SK-N-SH treated with all-trans-retinoic acid at 6 μM for 48 hours (cell line): ENCODE results near the gene MPZL2.

Experiments
- ATAC-seq: fragments of 200-7000 bp; cut with Tn5 transposase; 3 replicates; pipeline ENCODE4 v1.9.1; 2020; ENCODE audit warnings: mild to moderate bottlenecking, moderate library complexity
- ARNTL ChIP-seq: fragments of 450-650 bp; formaldehyde crosslinking; IDR thresholded peaks from 2 replicates; pipeline ENCODE4 v1.5.0; 2020; ENCODE audit warnings: low read depth, mild to moderate bottlenecking, moderate library complexity, borderline replicate concordance
- BACH2 ChIP-seq: fragments of 250-450 bp; sonication (Bioruptor Pico); IDR thresholded peaks from 2 replicates; pipeline ENCODE4 v1.9.0; 2021; ENCODE audit warnings: mild to moderate bottlenecking, borderline replicate concordance
- CREB5 ChIP-seq: fragments of 250-450 bp; sonication (Bioruptor Pico); IDR thresholded peaks from 2 replicates; pipeline ENCODE4 v1.5.1; 2020; ENCODE audit warnings: low read depth, mild to moderate bottlenecking, moderate library complexity
- CSDC2 ChIP-seq: fragments of 250-450 bp; sonication (Bioruptor Pico); IDR thresholded peaks from 2 replicates; pipeline ENCODE4 v1.5.0; 2020; ENCODE audit warnings: mild to moderate bottlenecking, moderate library complexity
- ESRRG ChIP-seq: fragments of 250-450 bp; sonication (Bioruptor Pico); IDR thresholded peaks from 2 replicates; pipeline ENCODE4 v1.6.1; 2021; ENCODE audit warnings: mild to moderate bottlenecking
- GLIS3 ChIP-seq: fragments of 250-450 bp; sonication (Bioruptor Pico); IDR thresholded peaks from 2 replicates; pipeline ENCODE4 v1.5.0; 2020; ENCODE audit warnings: mild to moderate bottlenecking, moderate library complexity
- ISL1 ChIP-seq: fragments of 250-450 bp; sonication (Bioruptor Pico); IDR thresholded peaks from 2 replicates; pipeline ENCODE4 v2.1.2; 2022; ENCODE audit warnings: mild to moderate bottlenecking, moderate library complexity
- OSR1 ChIP-seq: fragments of 250-450 bp; sonication (Bioruptor Pico); IDR thresholded peaks from 2 replicates; pipeline ENCODE4 v1.8.0; 2022; ENCODE audit warnings: moderate library complexity, mild to moderate bottlenecking, inconsistent platforms
- POU6F1 ChIP-seq: fragments of 250-450 bp; sonication (Bioruptor Pico); IDR thresholded peaks from 2 replicates; pipeline ENCODE4 v1.8.0; 2021; ENCODE audit warnings: low read depth, mild to moderate bottlenecking, moderate library complexity, borderline replicate concordance
- RARB ChIP-seq: fragments of 250-450 bp; sonication (Bioruptor Pico); IDR thresholded peaks from 2 replicates; pipeline ENCODE4 v1.8.0; 2021; ENCODE audit warnings: mild to moderate bottlenecking, moderate library complexity
- SNAI2 ChIP-seq: fragments of 250-450 bp; sonication (Bioruptor Pico); IDR thresholded peaks from 2 replicates; pipeline ENCODE4 v1.5.0; 2020; ENCODE audit warnings: mild to moderate bottlenecking, moderate library complexity
- TCF4 ChIP-seq: fragments of 250-450 bp; sonication (Bioruptor Pico); IDR thresholded peaks from 2 replicates; pipeline ENCODE4 v1.8.0; 2021; ENCODE audit warnings: mild to moderate bottlenecking, moderate library complexity, borderline replicate concordance
- TOX ChIP-seq: fragments of 250-450 bp; sonication (Bioruptor Pico); IDR thresholded peaks from 2 replicates; pipeline ENCODE4 v1.8.0; 2021; ENCODE audit warnings: mild to moderate bottlenecking, moderate library complexity, borderline replicate concordance
- ZC3H10 ChIP-seq: fragments of 250-450 bp; sonication (Bioruptor Pico); IDR thresholded peaks from 2 replicates; pipeline ENCODE4 v1.5.1; 2021; ENCODE audit warnings: mild to moderate bottlenecking, moderate library complexity
- ZFP3 ChIP-seq: fragments of 250-450 bp; sonication (Bioruptor Pico); IDR thresholded peaks from 2 replicates; pipeline ENCODE4 v1.5.0; 2020; ENCODE audit warnings: mild to moderate bottlenecking, moderate library complexity
- ZFP30 ChIP-seq: fragments of 450-650 bp; formaldehyde crosslinking; IDR thresholded peaks from 2 replicates; pipeline ENCODE4 v1.5.0; 2022; ENCODE audit warnings: mild to moderate bottlenecking, moderate library complexity
- ZNF565 ChIP-seq: fragments of 450-650 bp; formaldehyde crosslinking; conservative IDR thresholded peaks from 2 replicates; pipeline ENCODE4 v1.5.0; 2020; ENCODE audit warnings: low read depth, mild to moderate bottlenecking, moderate library complexity
- ZNF70 ChIP-seq: fragments of 450-650 bp; formaldehyde crosslinking; IDR thresholded peaks from 2 replicates; pipeline ENCODE4 v1.5.0; 2020; ENCODE audit warnings: mild to moderate bottlenecking, moderate library complexity
- ZNF8 ChIP-seq: fragments of 450-650 bp; formaldehyde crosslinking; IDR thresholded peaks from 2 replicates; pipeline ENCODE4 v1.5.0; 2020; ENCODE audit warnings: mild to moderate bottlenecking, moderate library complexity
- TF ChIP-seq, protein P1 (sequence below): fragments of 250-450 bp; sonication (Bioruptor Pico); IDR thresholded peaks from 2 replicates; pipeline ENCODE4 v1.5.1; 2021; ENCODE audit warnings: mild to moderate bottlenecking, moderate library complexity
- TF ChIP-seq, protein P2 (sequence below): fragments of 250-450 bp; sonication (Bioruptor Pico); IDR thresholded peaks from 2 replicates; pipeline ENCODE4 v1.5.0; 2020; ENCODE audit warnings: mild to moderate bottlenecking, moderate library complexity
- TF ChIP-seq, protein P3 (sequence below): fragments of 250-450 bp; sonication (Bioruptor Pico); IDR thresholded peaks from 2 replicates; pipeline ENCODE4 v1.8.0; 2020; ENCODE audit warnings: mild to moderate bottlenecking, moderate library complexity, borderline replicate concordance

MPZL2 gene

DNA sequence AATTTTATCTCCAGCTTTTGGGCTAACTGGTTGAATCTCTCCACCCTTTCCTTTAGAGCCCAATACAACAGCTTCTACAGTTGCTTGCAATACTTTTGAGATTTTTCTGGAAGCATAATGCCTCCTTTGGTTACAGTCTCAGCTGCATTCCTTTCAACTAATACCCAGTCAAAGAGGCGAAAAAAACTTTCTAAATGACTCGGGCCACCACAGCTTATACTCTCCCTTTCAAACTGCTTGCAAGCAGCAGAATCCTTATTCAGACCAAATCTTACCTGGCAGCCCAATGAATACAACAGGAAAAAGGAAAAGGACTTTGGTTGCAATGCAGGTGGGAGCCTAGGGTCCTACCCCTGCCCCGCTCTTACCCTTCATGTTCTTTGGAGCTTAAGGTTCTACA is 55.1 kb downstream of the MPZL2 start:
- no peak for ATAC-seq
- TF ChIP-seq TOX (no peak), OSR1 (no peak), CSDC2 (CRISPR knock-in tag) (no peak), ZNF70 (CRISPR knock-in tag) (no peak), SNAI2 (no peak)
- TF ChIP-seq, protein P1, sequence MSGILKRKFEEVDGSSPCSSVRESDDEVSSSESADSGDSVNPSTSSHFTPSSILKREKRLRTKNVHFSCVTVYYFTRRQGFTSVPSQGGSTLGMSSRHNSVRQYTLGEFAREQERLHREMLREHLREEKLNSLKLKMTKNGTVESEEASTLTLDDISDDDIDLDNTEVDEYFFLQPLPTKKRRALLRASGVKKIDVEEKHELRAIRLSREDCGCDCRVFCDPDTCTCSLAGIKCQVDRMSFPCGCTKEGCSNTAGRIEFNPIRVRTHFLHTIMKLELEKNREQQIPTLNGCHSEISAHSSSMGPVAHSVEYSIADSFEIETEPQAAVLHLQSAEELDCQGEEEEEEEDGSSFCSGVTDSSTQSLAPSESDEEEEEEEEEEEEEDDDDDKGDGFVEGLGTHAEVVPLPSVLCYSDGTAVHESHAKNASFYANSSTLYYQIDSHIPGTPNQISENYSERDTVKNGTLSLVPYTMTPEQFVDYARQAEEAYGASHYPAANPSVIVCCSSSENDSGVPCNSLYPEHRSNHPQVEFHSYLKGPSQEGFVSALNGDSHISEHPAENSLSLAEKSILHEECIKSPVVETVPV (CRISPR knock-in tag) = no peak

DNA sequence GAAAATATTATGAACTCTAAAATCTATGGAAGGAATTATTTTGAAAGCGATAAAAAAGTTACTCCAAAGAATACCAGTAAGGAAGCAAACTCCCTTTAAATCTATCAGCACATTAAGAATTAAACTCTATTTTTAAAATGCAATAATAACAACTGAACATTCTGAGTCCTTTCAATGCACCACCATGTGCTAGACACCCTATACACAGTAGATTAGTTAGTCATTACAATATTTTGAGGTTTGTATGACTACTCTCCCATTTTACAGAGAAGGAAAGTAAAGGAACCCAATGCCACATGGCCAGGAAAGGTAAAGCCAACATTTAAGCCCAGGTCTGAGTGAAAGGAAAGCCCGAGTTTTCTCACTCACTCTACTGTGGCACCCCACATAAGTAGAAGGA is 57.0 kb downstream of the MPZL2 start:
- no peak for TF ChIP-seq ESRRG
- TF ChIP-seq ZC3H10 = no peak
- no peak for TF ChIP-seq CREB5 (CRISPR knock-in tag)
- no peak for ATAC-seq

DNA sequence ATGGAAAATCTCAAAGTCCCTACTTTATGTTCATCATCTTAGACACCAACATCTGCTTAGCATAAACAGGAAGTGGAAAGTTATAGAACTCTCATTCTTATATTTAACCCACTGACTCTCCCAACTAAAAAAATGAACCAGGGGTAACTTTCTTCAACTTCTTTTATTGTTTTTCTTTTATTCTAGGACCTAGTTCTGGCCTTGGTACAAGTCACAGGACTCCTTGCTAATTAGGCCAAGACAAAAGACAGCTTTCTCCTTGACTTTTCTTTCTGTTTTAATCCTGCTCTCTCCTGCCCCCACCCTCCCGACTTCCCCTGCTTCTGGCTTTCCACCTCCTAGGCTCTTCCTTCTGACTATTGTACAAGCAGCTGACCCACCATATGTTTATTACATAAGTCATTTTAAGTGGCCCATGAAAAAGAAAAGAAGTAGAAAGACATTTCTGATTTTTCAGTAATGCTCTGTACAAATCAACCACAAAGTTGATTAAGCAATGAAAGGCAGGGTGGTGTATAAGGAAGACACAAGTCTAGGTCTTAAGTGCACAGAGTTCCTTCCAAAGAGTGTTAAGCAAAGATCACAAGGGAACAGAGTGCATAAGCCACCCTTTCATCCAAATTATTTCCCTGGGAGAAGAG is 57.6 kb downstream of the MPZL2 start:
- TF ChIP-seq ZFP30 (CRISPR knock-in tag) (no peak), TOX (no peak), ZC3H10 (no peak), SNAI2 (no peak), ARNTL (CRISPR knock-in tag) (no peak), ESRRG (no peak), BACH2 (no peak), RARB (CRISPR knock-in tag) (no peak), ZNF8 (CRISPR knock-in tag) (no peak), ZNF565 (CRISPR knock-in tag) (no peak), POU6F1 (no peak), TCF4 (no peak), ZFP3 (CRISPR knock-in tag) (no peak), CSDC2 (CRISPR knock-in tag) (no peak), GLIS3 (no peak), CREB5 (CRISPR knock-in tag) (no peak), ISL1 (no peak)
- TF ChIP-seq, protein P2, sequence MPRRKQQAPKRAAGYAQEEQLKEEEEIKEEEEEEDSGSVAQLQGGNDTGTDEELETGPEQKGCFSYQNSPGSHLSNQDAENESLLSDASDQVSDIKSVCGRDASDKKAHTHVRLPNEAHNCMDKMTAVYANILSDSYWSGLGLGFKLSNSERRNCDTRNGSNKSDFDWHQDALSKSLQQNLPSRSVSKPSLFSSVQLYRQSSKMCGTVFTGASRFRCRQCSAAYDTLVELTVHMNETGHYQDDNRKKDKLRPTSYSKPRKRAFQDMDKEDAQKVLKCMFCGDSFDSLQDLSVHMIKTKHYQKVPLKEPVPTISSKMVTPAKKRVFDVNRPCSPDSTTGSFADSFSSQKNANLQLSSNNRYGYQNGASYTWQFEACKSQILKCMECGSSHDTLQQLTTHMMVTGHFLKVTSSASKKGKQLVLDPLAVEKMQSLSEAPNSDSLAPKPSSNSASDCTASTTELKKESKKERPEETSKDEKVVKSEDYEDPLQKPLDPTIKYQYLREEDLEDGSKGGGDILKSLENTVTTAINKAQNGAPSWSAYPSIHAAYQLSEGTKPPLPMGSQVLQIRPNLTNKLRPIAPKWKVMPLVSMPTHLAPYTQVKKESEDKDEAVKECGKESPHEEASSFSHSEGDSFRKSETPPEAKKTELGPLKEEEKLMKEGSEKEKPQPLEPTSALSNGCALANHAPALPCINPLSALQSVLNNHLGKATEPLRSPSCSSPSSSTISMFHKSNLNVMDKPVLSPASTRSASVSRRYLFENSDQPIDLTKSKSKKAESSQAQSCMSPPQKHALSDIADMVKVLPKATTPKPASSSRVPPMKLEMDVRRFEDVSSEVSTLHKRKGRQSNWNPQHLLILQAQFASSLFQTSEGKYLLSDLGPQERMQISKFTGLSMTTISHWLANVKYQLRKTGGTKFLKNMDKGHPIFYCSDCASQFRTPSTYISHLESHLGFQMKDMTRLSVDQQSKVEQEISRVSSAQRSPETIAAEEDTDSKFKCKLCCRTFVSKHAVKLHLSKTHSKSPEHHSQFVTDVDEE (CRISPR knock-in tag) = no peak
- TF ChIP-seq, protein P3, sequence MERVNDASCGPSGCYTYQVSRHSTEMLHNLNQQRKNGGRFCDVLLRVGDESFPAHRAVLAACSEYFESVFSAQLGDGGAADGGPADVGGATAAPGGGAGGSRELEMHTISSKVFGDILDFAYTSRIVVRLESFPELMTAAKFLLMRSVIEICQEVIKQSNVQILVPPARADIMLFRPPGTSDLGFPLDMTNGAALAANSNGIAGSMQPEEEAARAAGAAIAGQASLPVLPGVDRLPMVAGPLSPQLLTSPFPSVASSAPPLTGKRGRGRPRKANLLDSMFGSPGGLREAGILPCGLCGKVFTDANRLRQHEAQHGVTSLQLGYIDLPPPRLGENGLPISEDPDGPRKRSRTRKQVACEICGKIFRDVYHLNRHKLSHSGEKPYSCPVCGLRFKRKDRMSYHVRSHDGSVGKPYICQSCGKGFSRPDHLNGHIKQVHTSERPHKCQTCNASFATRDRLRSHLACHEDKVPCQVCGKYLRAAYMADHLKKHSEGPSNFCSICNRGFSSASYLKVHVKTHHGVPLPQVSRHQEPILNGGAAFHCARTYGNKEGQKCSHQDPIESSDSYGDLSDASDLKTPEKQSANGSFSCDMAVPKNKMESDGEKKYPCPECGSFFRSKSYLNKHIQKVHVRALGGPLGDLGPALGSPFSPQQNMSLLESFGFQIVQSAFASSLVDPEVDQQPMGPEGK (CRISPR knock-in tag) = no peak
- TF ChIP-seq, protein P1 (CRISPR knock-in tag) = no peak
- ATAC-seq = no peak
